ENCODE data around the gene CLASP1. TPM values are rescaled to one million over a fixed set of nuclear protein-coding genes. Genes with fewer than 3 reads are reported as not detected.
"Not testable (repeated sequence)": the region's sequence is repeated elsewhere in the genome, so short reads cannot be mapped to it uniquely, and the experiment has no call there.

Gene CLASP1
- total RNA-seq, 1 donor from 2014 or later, result 71.7 TPM

DNA sequence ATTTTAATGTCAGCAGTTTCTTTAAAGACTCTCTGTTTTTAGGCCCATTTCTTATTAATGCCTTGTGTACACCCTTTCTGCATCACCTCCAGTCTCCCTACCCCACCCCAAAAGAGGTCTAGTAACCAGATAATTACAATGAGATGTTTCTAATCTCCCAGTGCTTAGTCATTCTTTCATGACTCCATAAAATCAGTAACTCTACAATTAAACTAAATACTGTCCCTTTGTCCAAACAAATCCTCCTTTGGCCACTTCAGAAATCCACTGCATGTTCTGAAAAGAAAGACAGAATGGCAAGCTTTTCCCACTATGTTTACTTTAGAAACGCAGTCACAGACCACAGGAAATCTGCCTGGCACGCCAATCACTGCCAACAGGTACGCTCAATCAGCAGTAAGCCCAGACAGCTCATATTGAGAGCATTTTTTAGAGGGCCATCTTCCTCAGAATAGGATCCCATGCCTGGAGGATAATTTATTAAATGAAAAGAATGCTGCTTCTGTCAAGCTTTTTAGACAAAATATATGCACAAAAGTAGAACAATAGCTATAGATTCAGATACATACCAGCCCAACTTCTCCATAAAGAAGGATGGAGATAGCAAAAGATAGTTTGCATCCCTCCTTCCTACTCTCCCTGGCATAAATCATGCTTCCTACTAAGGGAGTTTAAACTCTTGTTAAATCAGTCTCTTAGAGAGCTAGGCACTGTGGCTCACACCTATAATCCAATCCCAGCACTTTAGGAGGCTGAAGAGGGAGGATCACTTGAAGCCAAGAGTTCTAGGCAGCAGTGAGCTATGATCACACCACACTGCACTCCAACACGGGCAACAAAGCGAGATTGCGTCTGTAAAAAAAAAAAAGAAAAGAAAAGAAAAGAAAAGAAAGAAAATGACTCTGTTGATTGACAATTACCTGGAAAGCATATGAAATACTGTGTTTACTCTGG, 14.6 kb downstream of the CLASP1 start:
- H3K4me1 Mint-ChIP-seq (ENCODE audit: low read depth), result peaks cover 23% of the 10 kb centered on the region
- no peak overlapping the region for H3K4me3 Mint-ChIP-seq (ENCODE audit: low read depth)
- DNase-seq (ENCODE audit: low spot score), result no peak
- H3K9me3 Mint-ChIP-seq, result peaks cover 13% of the 10 kb centered on the region
- H3K27ac Mint-ChIP-seq, result peak overlapping the region; percentile 16
- no peaks in the 10 kb centered on the region for H3K27me3 Mint-ChIP-seq (ENCODE audit: low read depth)
- H3K36me3 Mint-ChIP-seq (ENCODE audit: low read depth), result peaks cover 21% of the 10 kb centered on the region
- intact Hi-C loops (cut with micrococcal nuclease), result no loop called here

DNA sequence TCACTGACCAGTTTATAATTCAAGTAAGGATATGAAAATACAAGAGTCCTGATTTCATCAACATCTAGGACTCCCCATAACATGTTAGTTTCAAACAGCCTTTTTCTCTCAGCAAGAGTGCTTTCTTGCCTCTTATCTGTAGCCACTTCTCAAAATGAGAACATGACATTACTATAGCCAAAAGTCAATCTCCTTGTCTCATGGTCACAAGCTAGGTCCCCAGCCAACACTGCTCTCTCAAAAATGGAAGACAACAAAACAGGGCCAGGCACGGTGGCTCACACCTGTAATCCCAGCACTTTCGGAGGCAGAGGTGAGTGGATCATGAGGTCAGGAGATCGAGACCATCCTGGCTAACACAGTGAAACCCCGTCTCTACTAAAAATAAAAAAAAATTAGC, 15.8 kb downstream of the CLASP1 start:
- H3K4me3 Mint-ChIP-seq (ENCODE audit: low read depth), result no peak overlapping the region
- intact Hi-C loops (cut with micrococcal nuclease), result no loop called here
- no peak overlapping the region for H3K27ac Mint-ChIP-seq
- no peak for DNase-seq (ENCODE audit: low spot score)
- peaks cover 16% of the 10 kb centered on the region for H3K36me3 Mint-ChIP-seq (ENCODE audit: low read depth)
- peaks cover 13% of the 10 kb centered on the region for H3K9me3 Mint-ChIP-seq
- no peaks in the 10 kb centered on the region for H3K27me3 Mint-ChIP-seq (ENCODE audit: low read depth)
- H3K4me1 Mint-ChIP-seq (ENCODE audit: low read depth), result peaks cover 23% of the 10 kb centered on the region

DNA sequence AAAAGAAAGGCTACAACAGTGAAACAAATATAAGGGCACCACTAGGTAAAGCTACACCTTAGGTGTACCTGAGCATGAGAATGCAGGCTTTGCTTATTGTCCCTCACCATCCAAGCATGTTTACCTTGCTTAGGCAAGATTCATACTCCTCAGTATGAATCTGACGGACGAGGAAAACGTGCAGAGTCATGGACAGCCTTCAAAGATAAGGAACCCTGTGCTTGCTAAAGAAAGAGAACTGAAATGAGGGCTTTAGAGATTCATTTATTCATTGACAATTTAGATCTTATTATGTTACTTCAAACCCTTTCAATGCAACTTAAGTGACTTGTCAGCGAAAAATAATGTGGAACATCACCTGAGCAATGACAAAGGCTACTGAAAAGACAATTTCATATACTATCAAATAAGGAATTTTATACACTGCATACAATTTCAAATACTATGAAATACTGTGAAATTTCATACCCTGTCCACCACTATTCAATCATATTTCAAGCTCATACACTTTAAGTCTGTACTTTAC, 21.7 kb downstream of the CLASP1 start:
- Mint-ChIP-seq H3K9me3 (no peaks in the 10 kb centered on the region), H3K27ac (no peak overlapping the region), H3K4me3 (ENCODE audit: low read depth) (no peak overlapping the region), H3K4me1 (ENCODE audit: low read depth) (peaks cover 3% of the 10 kb centered on the region), H3K36me3 (ENCODE audit: low read depth) (peaks cover 15% of the 10 kb centered on the region), H3K27me3 (ENCODE audit: low read depth) (no peaks in the 10 kb centered on the region)
- no peak for DNase-seq (ENCODE audit: low spot score)
- intact Hi-C loops (cut with micrococcal nuclease), result no loop called here

DNA sequence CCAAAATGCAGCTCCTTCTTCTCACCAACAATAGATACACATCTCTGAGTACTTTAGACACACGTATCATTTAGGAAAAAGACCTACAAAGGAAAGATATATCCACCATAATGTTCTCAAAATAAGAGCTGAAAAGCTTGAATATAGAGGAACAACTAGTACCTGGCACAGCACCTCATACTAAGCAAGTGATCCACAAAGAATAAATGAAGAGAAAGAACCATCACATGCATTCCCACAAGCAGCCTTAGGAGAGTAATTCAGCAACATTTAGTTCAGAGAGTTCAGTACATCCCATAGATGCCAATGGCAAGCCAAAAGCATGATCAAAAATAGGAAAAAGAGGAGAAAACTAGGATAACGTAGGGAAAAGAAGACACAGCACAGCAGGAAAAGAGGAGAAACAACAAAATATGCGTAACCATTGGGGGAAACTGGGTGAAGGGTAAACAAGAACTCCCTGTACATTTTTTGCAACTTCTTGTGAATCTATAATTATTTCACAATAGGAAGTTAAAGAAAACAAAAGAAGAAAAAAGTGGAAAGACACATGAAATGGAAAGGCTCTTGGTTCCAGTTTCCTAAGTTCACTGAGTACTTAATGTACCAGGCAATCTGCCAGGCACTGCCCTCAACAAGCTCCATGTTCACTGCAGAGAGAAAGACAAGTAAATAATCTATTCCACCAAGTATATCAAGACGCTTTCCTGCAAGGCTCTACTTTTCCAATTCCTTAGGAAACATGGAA, 22.3 kb downstream of the CLASP1 start:
- no peak for DNase-seq (ENCODE audit: low spot score)
- Mint-ChIP-seq H3K4me3 (ENCODE audit: low read depth) (no peak overlapping the region), H3K4me1 (ENCODE audit: low read depth) (peaks cover 3% of the 10 kb centered on the region), H3K27ac (no peak overlapping the region), H3K36me3 (ENCODE audit: low read depth) (peaks cover 16% of the 10 kb centered on the region), H3K27me3 (ENCODE audit: low read depth) (no peaks in the 10 kb centered on the region), H3K9me3 (no peaks in the 10 kb centered on the region)
- intact Hi-C loops (cut with micrococcal nuclease), result no loop called here

DNA sequence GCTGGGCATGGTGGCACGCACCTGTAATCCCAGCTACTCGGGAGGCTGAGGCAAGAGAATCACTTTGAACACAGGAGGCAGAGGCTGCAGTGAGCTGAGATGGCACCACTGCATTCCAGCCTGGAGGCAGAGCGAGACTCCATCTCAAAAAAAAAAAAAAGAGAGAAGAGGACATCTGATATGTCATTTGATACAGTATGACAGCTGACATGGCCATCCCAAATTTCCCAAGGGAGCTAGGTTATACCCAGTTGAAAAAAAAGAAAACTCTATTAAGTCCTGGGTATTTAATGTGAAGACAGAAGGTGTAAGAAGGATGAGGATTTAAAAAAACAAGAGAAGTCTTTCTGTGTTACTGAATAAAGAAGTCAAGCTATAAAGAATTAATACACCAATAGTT, 23.3 kb downstream of the CLASP1 start:
- H3K4me1 Mint-ChIP-seq (ENCODE audit: low read depth), result peaks cover 3% of the 10 kb centered on the region

DNA sequence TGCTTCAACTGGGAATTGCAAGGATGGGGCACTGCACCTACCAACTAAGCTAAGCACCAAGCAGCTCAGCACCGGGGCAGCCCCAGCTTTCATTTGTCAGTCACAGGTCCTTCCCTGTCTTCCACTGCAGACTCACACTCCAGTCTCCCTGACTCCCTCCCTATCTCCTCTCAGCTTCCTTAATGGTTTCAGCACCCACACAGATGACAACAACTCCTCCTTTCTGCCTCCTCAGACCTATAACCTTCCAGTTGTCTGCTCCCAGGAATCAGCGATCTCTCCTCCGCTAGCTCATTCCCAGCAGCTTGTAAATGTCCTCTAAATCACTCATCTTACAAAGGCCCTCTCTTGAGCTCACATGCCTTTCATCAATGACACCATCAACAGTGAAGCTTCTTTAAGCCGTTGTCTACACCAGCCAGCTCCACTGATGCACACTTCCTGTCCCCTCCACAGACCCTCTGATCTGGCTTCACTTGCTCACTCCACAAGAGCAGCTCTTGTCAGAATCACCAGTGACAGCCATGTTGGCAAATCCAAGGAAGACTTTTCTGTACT, 32.1 kb downstream of the CLASP1 start:
- Mint-ChIP-seq H3K4me1 (ENCODE audit: low read depth) (no peaks in the 10 kb centered on the region), H3K4me3 (ENCODE audit: low read depth) (no peak overlapping the region)
- no peak for DNase-seq (ENCODE audit: low spot score)

More for the DNA sequence above, 23.3 kb downstream of the CLASP1 start:
- Mint-ChIP-seq H3K9me3 (no peaks in the 10 kb centered on the region), H3K27ac (no peak overlapping the region), H3K4me3 (ENCODE audit: low read depth) (no peak overlapping the region), H3K36me3 (ENCODE audit: low read depth) (peaks cover 16% of the 10 kb centered on the region), H3K27me3 (ENCODE audit: low read depth) (no peaks in the 10 kb centered on the region)
- DNase-seq (ENCODE audit: low spot score), result no peak
- intact Hi-C loops (cut with micrococcal nuclease), result no loop called here

DNA sequence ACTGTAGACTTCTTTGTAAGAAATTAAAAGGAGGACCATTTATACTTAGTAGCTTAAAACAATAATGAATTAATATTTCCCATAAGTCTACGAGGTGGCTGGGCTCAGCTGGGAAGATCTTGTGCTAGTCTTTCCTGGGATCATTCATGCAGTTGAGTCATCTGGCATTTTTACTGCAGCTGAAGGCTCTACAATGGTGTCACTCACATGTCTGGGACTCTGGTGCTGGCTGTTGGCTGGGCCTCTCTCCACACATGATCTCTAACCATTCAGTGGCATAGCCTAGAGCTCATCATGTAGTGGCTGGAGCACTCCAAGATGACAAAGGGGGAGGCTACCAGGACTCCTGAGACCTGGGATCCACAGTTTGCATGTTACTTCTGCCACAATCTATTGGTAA, 35.5 kb downstream of the CLASP1 start:
- Mint-ChIP-seq H3K36me3 (ENCODE audit: low read depth) (peaks cover 7% of the 10 kb centered on the region), H3K27ac (no peak overlapping the region), H3K9me3 (no peaks in the 10 kb centered on the region), H3K27me3 (ENCODE audit: low read depth) (no peaks in the 10 kb centered on the region), H3K4me3 (ENCODE audit: low read depth) (no peak overlapping the region), H3K4me1 (ENCODE audit: low read depth) (peaks cover 7% of the 10 kb centered on the region)
- intact Hi-C loops (cut with micrococcal nuclease), result no loop called here
- no peak for DNase-seq (ENCODE audit: low spot score)

More for the DNA sequence above, 32.1 kb downstream of the CLASP1 start:
- intact Hi-C loops (cut with micrococcal nuclease), result no loop called here
- no peaks in the 10 kb centered on the region for H3K27me3 Mint-ChIP-seq (ENCODE audit: low read depth)
- H3K36me3 Mint-ChIP-seq (ENCODE audit: low read depth), result peaks cover 7% of the 10 kb centered on the region
- H3K27ac Mint-ChIP-seq, result no peak overlapping the region
- H3K9me3 Mint-ChIP-seq, result no peaks in the 10 kb centered on the region

DNA sequence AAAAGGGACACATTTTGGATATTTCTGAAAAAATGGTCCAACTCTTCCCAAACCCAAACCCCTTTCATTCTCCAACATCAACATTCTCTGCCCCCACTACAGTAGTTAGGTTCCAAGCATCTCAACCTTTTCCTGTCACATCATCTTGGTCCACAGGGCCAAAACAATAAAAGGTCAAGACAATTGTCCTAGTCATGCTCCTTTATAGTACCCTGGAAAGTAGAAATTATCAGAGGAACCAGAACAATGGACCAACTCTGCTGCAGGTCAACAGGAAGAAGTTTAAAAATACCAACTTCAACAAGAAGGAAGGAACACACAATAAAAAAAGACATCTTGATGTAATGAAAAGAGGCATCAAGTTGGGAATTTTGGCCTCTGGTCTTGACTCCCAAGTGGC, 36.1 kb downstream of the CLASP1 start:
- DNase-seq (ENCODE audit: low spot score), result no peak
- peaks cover 7% of the 10 kb centered on the region for H3K36me3 Mint-ChIP-seq (ENCODE audit: low read depth)
- H3K27ac Mint-ChIP-seq, result no peak overlapping the region
- no peak overlapping the region for H3K4me3 Mint-ChIP-seq (ENCODE audit: low read depth)
- H3K27me3 Mint-ChIP-seq (ENCODE audit: low read depth), result no peaks in the 10 kb centered on the region
- no peaks in the 10 kb centered on the region for H3K9me3 Mint-ChIP-seq
- intact Hi-C loops (cut with micrococcal nuclease), result no loop called here
- H3K4me1 Mint-ChIP-seq (ENCODE audit: low read depth), result peaks cover 7% of the 10 kb centered on the region

DNA sequence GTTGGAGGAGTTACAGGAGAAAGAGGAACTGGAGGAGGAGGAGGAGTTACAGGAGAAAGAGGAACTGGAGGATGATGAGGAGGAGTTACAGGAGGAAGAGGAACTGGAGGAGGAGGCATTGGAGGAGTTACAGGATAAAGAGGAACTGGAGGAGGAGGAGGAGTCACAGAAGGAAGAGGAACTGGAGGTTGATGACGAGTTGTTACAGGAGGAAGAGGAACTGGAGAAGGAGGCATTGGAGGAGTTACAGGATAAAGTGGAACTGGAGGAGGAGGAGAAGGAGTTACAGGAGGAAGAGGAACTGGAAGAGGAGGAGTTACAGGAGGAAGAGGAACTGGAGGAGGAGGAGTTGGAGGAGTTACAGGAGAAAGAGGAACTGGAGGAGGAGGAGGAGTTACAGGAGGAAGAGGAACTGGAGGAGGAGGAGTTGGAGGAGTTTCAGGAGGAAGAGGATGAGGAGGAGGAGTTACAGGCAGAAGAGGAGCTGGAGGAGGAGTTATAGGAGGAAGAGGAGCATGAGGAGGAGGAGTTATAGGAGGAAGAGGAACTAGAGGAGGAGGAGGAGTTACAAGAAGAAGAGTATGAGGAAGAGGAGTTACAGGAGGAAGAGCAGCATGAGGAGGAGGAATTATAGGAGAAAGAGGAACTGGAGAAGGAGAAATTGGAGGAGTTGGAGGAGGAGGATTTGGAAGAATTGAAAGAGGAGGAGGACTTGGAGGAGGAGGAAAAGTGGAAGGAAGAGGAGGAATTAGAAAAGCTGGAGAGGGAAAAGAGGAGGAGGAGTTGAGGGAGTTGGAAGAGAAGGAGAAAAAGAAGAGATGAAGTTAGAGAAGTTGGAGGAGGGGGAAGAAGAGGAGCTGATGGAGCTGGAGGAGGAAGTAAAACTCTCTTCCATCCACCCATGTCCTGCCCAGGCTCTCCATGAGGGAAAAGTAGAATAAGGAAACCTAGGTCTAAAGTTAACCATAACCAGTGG, 37.2 kb downstream of the CLASP1 start:
- H3K4me3 Mint-ChIP-seq (ENCODE audit: low read depth), result no peak overlapping the region
- no peaks in the 10 kb centered on the region for H3K27me3 Mint-ChIP-seq (ENCODE audit: low read depth)
- DNase-seq (ENCODE audit: low spot score), result no peak
- intact Hi-C loops (cut with micrococcal nuclease), result no loop called here
- H3K27ac Mint-ChIP-seq, result no peak overlapping the region
- peaks cover 7% of the 10 kb centered on the region for H3K36me3 Mint-ChIP-seq (ENCODE audit: low read depth)
- no peaks in the 10 kb centered on the region for H3K9me3 Mint-ChIP-seq
- H3K4me1 Mint-ChIP-seq (ENCODE audit: low read depth), result peaks cover 7% of the 10 kb centered on the region

DNA sequence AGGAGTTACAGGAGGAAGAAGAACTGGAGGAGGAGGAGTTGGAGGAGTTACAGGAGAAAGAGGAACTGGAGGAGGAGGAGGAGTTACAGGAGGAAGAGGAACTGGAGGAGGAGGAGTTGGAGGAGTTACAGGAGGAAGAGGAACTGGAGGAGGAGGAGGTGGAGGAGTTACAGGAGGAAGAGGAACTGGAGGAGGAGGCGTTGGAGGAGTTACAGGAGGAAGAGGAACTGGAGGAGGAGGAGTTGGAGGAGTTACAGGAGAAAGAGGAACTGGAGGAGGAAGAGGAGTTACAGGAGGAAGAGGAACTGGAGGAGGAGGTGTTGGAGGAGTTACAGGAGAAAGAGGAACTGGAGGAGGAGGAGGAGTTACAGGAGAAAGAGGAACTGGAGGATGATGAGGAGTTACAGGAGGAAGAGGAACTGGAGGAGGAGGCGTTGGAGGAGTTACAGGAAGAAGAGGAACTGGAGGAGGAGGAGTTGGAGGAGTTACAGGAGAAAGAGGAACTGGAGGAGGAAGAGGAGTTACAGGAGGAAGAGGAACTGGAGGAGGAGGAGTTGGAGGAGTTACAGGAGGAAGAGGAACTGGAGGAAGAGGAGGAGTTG, 38.1 kb downstream of the CLASP1 start:
- DNase-seq (ENCODE audit: low spot score); intact Hi-C loops (cut with micrococcal nuclease); H3K27ac Mint-ChIP-seq; H3K4me1 Mint-ChIP-seq (ENCODE audit: low read depth); H3K4me3 Mint-ChIP-seq (ENCODE audit: low read depth); H3K36me3 Mint-ChIP-seq (ENCODE audit: low read depth); H3K27me3 Mint-ChIP-seq (ENCODE audit: low read depth); H3K9me3 Mint-ChIP-seq: not testable (repeated sequence)

DNA sequence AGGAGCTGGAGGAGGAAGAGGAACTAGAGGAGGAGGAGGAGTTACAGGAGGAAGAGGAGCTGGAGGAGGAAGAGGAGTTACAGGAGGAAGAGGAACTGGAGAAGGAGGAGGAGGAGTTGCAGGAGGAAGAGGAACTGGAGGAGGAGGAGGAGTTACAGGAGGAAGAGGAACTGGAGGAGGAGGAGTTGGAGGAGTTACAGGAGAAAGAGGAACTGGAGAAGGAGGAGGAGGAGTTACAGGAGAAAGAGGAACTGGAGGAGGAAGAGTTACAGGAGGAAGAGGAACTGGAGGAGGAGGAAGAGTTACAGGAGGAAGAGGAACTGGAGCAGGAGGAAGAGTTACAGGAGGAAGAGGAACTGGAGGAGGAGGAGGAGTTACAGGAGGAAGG, 38.8 kb downstream of the CLASP1 start:
- H3K9me3 Mint-ChIP-seq; H3K27me3 Mint-ChIP-seq (ENCODE audit: low read depth); DNase-seq (ENCODE audit: low spot score); H3K4me1 Mint-ChIP-seq (ENCODE audit: low read depth); intact Hi-C loops (cut with micrococcal nuclease); H3K4me3 Mint-ChIP-seq (ENCODE audit: low read depth); H3K27ac Mint-ChIP-seq: not testable (repeated sequence)
- H3K36me3 Mint-ChIP-seq (ENCODE audit: low read depth), result peaks cover 11% of the 10 kb centered on the region

DNA sequence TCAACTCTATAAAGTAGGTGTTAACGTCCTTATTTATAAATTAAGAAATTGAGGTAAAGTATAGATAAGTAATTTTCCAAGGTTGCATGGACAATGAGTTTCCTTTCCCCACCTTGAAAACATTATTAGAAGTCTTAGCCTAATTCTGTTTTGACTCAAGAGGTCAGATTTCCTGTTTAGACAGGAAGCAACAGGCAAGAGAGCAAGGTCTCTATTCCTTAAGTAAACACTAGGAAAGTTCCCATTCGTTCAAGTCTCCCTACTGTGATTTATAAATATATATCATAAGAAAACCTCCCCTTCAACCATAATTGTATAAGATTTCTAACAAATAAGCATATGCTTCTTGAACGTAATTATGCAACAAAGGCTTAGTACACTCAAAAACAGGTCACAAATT, 40.3 kb downstream of the CLASP1 start:
- no peak for DNase-seq (ENCODE audit: low spot score)
- Mint-ChIP-seq H3K4me1 (ENCODE audit: low read depth) (peaks cover 7% of the 10 kb centered on the region), H3K9me3 (no peaks in the 10 kb centered on the region), H3K36me3 (ENCODE audit: low read depth) (peaks cover 18% of the 10 kb centered on the region), H3K4me3 (ENCODE audit: low read depth) (no peak overlapping the region), H3K27ac (no peak overlapping the region), H3K27me3 (ENCODE audit: low read depth) (no peaks in the 10 kb centered on the region)
- intact Hi-C loops (cut with micrococcal nuclease), result no loop called here
